HG03460 (cell line): ENCODE data around the gene JMJD6.
"Not testable (repeated sequence)": the region's sequence is repeated elsewhere in the genome, so short reads cannot be mapped to it uniquely, and the experiment has no call there.

ENCODE experiments used
- ATAC-seq: cut with Tn5 transposase; IDR thresholded peaks from one replicate; pipeline ENCODE4 v1.9.1; 2021; ENCODE audit not compliant: unreplicated experiment

The JMJD6 gene

GRCh38 chr17:76700617-76701470 is 25.6 kb downstream of the JMJD6 start:
- no peak for ATAC-seq

DNA sequence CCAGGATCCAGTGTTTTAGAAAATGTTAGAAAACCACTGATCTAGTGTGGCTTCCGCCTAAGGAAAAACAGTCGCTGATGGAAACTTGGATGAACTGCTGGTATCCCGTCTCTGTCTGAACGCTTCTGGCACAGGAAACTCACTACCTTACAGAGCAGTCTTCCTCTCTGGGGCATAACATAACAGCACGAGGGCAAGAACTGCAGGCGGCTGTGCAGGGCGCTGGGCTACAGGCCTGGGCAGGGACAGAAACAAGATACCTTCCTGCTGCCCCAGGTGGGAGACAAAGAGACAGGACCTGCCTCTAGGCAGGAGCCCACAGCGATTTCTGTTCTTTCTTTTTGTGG is 26.2 kb downstream of the JMJD6 start:
- no peak for ATAC-seq

- not testable (repeated sequence) for ATAC-seq
Observed at GRCh38 chr17:76698466-76698977, 27.9 kb downstream of the JMJD6 start.

- ATAC-seq, result no peak
Observed at GRCh38 chr17:76697702-76698465, 28.5 kb downstream of the JMJD6 start.

GRCh38 chr17:76696763-76697701 is 29.4 kb downstream of the JMJD6 start:
- ATAC-seq, result peak; percentile 70

DNA sequence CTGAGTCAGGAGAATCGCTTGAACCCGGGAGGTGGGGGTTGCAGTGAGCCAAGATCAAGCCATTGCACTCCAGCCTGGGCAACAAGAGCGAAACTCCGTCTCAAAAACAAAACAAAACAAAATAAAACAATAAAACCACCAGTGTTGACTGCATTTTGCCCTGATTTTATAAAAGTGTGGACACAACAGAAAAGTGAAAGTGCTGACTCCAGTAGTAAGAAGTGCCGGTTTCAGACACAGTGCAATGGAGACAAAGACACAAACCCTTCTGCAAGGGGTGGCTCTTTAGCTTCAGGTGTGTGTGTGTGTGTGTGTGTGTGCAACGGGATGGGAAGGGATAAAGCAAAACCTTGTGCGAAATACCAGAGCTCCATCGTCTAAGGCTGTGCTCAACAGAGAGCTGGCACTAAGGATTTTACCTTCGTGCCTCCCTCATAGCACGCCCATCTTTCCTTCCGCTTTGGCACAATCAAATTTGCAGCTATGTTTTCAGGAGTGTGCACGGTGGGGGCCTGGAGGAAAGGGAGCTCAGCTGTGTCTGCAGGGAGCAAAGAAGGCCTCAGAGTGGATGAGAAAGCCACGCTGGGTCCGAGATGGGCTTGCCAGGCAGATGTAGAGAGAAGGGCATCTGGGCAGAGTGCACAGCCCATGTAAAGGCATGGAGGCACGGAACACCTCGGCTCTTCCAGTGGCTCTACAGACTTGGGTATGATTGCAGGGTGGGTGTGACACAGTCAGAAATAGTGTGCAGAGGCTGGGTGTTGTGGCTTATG is 31.2 kb downstream of the JMJD6 start:
- no peak for ATAC-seq

DNA sequence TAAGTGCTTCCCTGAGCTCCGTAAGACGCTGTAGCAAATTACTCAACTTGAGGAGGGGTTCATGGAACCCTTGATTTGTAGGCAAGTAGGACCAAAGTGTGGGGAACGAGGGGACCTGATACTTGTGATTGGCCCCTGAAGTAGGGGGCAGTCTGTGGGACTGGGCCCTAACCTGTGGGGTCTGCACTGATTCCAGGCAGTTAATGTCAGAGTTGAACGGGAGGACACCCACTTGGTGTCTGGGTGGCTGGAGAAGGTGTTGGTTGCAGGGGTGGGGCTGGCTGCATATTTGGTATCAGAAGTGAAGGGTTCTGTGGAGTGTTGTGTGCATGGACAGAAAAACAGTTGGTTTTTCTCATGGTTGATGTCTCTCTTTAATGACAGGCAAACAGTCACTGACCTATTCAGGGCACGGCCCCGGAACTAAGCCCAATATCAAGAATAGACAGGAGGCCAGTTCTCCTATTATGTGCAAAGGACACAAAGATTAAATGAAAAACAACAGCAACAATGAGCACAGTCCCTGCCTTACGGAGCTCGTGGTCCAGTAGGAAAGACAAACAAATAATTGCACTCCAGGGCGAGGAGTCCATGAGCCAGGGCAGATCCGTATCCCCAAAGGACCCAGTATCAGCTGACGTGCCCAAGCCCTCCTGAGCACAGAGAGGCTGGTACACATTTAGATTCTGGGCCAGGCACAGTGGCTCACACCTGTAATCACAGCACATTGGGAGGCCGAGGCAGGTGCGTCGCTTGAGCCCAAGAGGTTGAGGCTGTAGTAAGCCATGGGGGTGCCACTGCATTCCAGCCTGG is 34.8 kb downstream of the JMJD6 start:
- ATAC-seq, result no peak

GRCh38 chr17:76690596-76691280 is 35.7 kb downstream of the JMJD6 start:
- no peak for ATAC-seq

GRCh38 chr17:76689859-76690258 is 36.5 kb downstream of the JMJD6 start:
- ATAC-seq, result no peak

DNA sequence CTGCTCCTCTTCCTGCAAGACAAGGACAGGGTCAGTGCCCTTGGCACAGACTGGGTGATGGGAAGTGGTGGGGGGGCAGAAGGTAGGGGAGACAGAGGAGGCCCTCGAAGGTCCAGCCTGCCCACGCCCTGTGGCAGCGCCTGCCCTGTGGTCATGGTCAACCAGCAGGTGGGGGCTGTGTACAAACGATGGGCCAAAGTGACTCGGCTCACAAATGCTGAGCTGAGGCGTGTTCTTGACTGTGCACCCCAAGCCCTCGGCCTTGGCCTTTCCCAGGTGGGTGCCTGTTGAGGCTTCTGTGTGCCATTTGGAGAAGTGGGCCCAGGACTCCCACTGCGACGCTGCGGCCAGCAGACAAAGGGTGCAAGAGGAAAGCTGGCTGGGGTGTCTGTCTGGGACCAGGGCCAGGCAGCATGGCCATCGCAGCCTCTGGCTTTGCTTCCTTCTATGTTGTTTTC is 38.2 kb downstream of the JMJD6 start:
- no peak for ATAC-seq

- ATAC-seq, result no peak
Observed at GRCh38 chr17:76687298-76688164, 38.9 kb downstream of the JMJD6 start.

DNA sequence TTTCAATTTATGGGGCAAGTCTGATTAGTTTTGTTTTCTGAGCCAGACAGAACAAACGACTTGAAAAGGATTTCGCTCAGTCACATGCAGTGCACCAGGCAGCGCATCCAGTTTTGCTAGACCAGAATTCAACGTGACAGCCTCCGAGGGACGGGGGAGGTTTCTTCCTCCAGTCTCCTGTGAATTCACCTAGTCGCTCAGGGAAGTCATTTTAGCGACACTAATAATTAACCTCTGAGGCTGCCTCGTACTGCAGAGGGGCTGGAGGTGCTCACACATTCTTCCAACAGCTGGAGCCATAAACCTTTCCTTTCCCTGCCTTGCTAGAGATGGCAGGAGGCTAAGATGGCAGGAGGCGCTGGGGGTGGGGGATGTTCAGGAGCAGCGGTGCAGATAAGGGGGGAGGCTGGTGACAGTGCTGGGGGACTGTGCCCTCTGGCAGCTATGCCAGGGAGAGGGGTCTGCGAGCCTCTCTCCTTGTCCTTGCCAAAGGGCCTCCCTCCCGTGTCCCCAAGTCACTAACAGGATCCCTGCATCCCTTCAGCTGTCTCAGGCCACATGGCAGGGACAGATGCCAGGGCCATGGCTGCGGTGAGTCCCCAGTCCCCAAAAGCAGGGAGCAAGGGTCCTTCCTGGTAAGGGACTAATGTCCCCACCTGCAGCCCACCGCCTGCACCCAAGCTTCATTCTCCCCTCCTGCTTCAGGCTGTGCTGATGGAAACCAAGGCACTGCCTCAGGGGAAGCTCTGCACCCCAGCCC is 39.7 kb downstream of the JMJD6 start:
- no peak for ATAC-seq

DNA sequence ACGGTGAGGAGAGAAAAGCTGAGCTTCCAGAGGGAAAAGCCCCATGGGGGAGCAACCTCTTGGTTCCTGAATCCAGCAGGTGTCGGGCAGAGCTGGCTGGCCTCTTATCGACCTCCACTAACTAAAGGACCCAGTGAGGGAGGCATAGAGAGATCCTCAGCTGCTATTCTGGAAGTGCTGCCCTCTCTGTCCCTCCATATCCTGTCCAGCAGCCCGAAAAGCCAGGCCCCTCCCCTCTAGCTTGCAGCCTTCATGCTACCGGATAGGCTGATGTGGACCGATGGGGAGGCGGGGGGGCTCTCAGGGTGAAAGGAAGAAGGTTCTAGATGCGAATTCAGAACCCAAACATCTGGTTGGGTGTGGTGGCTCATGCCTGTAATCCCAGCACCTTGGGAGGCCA is 40.6 kb downstream of the JMJD6 start:
- no peak for ATAC-seq

DNA sequence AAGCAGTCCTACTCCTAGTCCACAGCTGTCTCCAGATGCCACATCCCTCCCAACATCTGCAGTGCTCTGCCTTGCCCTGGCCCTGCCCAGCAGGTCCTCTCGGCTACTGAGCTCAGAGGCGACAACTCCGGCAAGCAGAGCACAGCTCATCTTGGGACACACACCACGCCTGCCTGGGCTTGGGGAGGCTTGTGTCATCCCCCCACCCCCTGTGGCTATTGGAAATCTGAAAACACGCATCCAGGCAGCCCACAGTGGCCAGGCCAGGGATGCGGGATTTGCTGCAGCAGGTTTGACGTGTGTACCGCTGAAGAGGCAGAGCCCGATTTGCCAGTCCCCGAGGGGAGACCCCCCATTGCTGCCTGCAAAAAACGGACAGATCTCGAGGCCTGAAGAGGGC is 41.0 kb downstream of the JMJD6 start:
- no peak for ATAC-seq

- ATAC-seq, result no peak
Observed at GRCh38 chr17:76684756-76685155, 41.6 kb downstream of the JMJD6 start.

- ATAC-seq, result no peak
Observed at GRCh38 chr17:76683921-76684745, 42.3 kb downstream of the JMJD6 start.
